Nephron (organoid): ENCODE measurements around the gene YWHAG.
A peak's percentile ranks its signal among the peaks of the same experiment; 100 is the strongest.

Experiments used
- H3K27ac Mint-ChIP-seq, 3 experiments: 2 replicates each; pipeline ENCODE4 v1.8.0; 2020; ENCODE audit warnings: mixed read lengths in 3 of 3, mild to moderate bottlenecking in 2 of 3, moderate library complexity in 1 of 3
- H3K27me3 Mint-ChIP-seq: 2 replicates; pipeline ENCODE4 v1.8.0; 2021; ENCODE audit warnings: low read depth, mild to moderate bottlenecking, moderate library complexity, mixed read lengths
- H3K36me3 Mint-ChIP-seq: 2 replicates; pipeline ENCODE4 v1.8.0; 2020; ENCODE audit warnings: low read depth, mixed read lengths
- H3K4me1 Mint-ChIP-seq: 2 replicates; pipeline ENCODE4 v1.8.0; 2020; ENCODE audit warnings: mixed read lengths
- H3K4me3 Mint-ChIP-seq, 3 experiments: 2 replicates each; pipeline ENCODE4 v1.8.0; 2020; ENCODE audit warnings: mild to moderate bottlenecking in 3 of 3, mixed read lengths in 3 of 3, moderate library complexity in 2 of 3
- H3K9me3 Mint-ChIP-seq: 2 replicates; pipeline ENCODE4 v1.8.0; 2020; ENCODE audit warnings: mixed read lengths
- TF ChIP-seq, protein P1 (sequence below), 3 experiments: fragments of 200-600 bp; sonication (generic); IDR thresholded peaks; one replicate each; pipeline ENCODE4 v1.5.0; 2021; ENCODE audit warnings: antibody characterized with exemption in 3 of 3; ENCODE audit not compliant: unreplicated experiment in 3 of 3

Gene YWHAG

DNA sequence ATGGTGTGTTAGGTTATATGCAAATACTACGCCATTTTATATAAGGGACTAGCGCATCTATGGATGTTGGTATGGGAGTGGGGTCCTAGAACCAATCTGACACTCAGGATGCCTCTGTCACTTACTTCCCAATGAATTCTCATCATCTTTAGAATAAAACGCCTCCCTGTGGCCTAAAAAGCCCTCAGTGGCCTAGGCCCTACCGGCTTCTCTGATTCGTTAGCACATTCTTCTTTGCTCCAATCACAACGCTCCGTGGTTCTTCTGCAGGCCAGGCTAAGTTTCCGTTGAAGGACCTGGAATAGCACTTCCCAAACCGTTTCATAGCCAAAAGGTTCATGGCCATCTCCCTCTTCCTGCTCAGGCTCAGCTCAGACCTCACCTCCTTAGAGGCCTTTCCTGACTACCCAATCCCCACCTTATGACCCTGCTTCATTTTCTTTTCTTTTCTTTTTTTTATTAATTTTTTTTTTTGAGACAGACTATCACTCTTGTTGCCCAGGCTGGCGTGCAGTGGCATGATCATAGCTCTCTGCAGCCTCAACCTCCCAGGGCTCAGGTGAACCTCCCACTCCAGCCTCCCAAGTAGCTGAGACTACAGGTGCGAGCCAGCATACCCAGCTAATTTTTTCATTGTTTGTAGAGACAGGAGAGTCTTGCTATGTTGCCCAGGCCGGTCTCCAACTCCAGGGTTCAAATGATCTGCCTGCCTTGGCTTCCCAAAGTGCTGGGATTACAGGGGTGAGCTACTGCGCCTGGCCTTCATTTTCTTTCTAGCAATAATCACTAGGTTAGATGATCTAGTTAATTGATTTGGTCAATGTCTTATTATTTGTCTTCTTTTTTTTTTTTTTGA lies 24.5 kb upstream of the YWHAG start:
- peaks cover 5% of the 10 kb centered on the region for H3K4me1 Mint-ChIP-seq
- TF ChIP-seq, protein P1, sequence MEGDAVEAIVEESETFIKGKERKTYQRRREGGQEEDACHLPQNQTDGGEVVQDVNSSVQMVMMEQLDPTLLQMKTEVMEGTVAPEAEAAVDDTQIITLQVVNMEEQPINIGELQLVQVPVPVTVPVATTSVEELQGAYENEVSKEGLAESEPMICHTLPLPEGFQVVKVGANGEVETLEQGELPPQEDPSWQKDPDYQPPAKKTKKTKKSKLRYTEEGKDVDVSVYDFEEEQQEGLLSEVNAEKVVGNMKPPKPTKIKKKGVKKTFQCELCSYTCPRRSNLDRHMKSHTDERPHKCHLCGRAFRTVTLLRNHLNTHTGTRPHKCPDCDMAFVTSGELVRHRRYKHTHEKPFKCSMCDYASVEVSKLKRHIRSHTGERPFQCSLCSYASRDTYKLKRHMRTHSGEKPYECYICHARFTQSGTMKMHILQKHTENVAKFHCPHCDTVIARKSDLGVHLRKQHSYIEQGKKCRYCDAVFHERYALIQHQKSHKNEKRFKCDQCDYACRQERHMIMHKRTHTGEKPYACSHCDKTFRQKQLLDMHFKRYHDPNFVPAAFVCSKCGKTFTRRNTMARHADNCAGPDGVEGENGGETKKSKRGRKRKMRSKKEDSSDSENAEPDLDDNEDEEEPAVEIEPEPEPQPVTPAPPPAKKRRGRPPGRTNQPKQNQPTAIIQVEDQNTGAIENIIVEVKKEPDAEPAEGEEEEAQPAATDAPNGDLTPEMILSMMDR (IDR thresholded peaks at IDR 0.05; ENCODE audit: unreplicated experiment in 3 of 3), result no peak
- no peak overlapping the region for H3K27ac Mint-ChIP-seq
- H3K27me3 Mint-ChIP-seq, result no peaks in the 10 kb centered on the region
- no peaks in the 10 kb centered on the region for H3K36me3 Mint-ChIP-seq
- peak overlapping the region in 1 of 3 experiments; percentile 27 for H3K4me3 Mint-ChIP-seq
- H3K9me3 Mint-ChIP-seq, result no peaks in the 10 kb centered on the region

DNA sequence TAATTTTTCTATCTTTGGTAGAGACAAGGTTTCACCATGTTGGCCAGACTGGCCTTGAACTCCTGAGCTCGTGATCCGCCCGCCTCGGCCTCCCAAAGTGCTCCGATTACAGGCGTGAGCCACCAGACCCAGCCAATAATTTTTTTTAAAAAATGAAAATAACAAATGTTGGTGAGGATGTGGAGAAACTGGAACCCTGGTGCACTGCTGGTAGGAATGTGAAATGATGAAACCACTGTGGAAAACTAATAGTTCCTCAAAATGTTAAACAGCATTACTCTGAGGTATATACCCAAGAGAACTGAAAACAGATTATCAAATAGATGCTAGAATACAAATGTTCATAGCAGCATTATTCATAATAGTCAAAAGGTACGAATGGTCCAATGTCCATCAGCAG lies 23.0 kb upstream of the YWHAG start:
- TF ChIP-seq, protein P1 (IDR thresholded peaks at IDR 0.05; ENCODE audit: unreplicated experiment in 3 of 3), result no peak
- peaks cover 14% of the 10 kb centered on the region for H3K4me1 Mint-ChIP-seq
- no peaks in the 10 kb centered on the region for H3K9me3 Mint-ChIP-seq
- no peak overlapping the region for H3K4me3 Mint-ChIP-seq
- no peaks in the 10 kb centered on the region for H3K36me3 Mint-ChIP-seq
- peaks cover 4% of the 10 kb centered on the region for H3K27me3 Mint-ChIP-seq
- no peak overlapping the region for H3K27ac Mint-ChIP-seq

DNA sequence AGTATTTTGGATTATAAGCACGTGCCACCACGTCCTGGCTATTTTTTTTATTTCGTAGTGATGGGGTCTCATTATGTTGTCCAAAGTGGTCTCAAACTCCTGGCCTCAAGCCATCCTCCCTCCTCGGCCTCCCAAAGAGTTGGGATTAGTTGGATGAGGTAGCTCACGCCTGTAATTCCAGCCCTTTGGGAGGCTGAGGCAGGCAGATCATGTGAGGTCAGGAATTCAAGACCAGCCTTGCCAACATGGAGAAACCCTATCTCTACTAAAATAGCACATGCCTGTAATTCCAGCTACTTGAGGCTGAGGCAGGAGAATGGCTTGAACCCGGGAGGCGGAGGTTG lies 21.8 kb upstream of the YWHAG start:
- Mint-ChIP-seq H3K36me3 (no peaks in the 10 kb centered on the region), H3K4me3 (peak overlapping the region; percentile 79 to 87 (median 84)), H3K27ac (peak overlapping the region; percentile 84 to 92 (median 89)), H3K9me3 (no peaks in the 10 kb centered on the region), H3K4me1 (peaks cover 14% of the 10 kb centered on the region), H3K27me3 (peaks cover 4% of the 10 kb centered on the region)
- TF ChIP-seq, protein P1 (IDR thresholded peaks at IDR 0.05; ENCODE audit: unreplicated experiment in 3 of 3), result no peak

DNA sequence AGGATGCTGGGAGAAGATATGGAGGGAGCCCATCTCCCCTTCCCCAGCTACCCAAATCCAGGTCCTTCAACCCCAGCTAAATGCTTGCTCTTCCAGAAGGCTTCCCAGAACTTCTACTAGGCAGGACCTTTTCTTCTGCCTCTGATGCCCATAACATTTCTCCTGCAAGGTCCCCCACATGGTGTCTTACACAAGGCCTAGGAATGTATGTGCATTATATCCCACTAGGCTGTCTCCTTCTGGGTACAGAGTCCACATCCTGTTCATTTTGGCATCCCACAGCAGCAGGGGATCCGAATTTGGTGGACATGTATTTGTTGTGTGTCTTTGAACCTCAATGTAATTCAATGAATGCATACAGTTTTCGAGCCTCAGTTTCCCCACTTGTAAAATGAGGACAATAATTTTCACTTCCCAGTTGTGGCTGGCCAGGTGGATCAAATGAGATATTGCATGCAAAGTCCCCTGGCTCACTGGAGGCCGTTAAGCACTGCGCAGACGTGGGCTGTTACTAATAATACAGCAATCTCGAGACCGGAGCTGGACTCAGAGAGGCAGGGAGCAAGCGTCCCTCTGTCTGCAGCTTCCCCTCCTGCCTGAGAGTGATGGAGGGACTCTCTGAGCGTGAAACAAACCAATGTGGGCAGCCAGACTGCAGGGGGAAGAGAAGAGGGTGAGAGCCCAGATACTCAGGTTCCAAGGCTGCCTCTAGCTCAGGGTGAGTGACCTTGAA lies 18.6 kb upstream of the YWHAG start:
- H3K9me3 Mint-ChIP-seq, result no peaks in the 10 kb centered on the region
- peaks cover 8% of the 10 kb centered on the region for H3K27me3 Mint-ChIP-seq
- TF ChIP-seq, protein P1 (IDR thresholded peaks at IDR 0.05; ENCODE audit: unreplicated experiment in 3 of 3), result no peak
- peaks cover 28% of the 10 kb centered on the region for H3K4me1 Mint-ChIP-seq
- peak overlapping the region in 2 of 3 experiments; percentile 29 to 72 for H3K27ac Mint-ChIP-seq
- no peaks in the 10 kb centered on the region for H3K36me3 Mint-ChIP-seq
- H3K4me3 Mint-ChIP-seq, result peak overlapping the region in 1 of 3 experiments; percentile 54

DNA sequence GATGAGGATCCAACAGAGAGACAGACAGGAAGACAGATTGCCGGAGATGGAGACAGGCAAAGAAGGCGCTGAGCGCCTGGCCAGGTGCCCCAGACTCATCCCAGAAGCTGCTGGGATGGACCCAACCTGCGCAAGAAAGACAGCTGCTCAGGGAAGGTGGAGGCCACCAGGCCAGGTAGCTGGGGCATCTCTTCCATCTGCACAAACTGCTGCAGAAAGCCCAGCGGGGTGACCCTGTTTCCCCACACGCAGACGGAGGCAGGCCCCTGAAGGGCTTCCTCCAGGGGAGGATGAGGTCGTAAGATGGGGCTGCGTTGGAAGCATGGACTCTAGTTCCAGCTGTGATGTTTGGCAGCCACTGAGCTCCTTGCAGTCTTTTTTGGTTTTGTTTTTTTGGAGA lies 16.5 kb upstream of the YWHAG start:
- TF ChIP-seq, protein P1 (IDR thresholded peaks at IDR 0.05; ENCODE audit: unreplicated experiment in 3 of 3), result no peak
- H3K36me3 Mint-ChIP-seq, result no peaks in the 10 kb centered on the region
- H3K9me3 Mint-ChIP-seq, result no peaks in the 10 kb centered on the region
- peaks cover 8% of the 10 kb centered on the region for H3K27me3 Mint-ChIP-seq
- H3K4me1 Mint-ChIP-seq, result peaks cover 24% of the 10 kb centered on the region
- no peak overlapping the region for H3K4me3 Mint-ChIP-seq
- H3K27ac Mint-ChIP-seq, result peak overlapping the region in 1 of 3 experiments; percentile 11
